TTC549 (cell line): ENCODE results near the gene KIAA1671.
"Not testable (repeated sequence)": the region's sequence is repeated elsewhere in the genome, so short reads cannot be mapped to it uniquely, and the experiment has no call there.

Source experiments
- FAIRE-seq: peaks from 2 replicates; lab custom pipeline; 2012; peaks lifted over from hg19 to GRCh38; lab: Jason Lieb, UNC

The KIAA1671 gene

DNA sequence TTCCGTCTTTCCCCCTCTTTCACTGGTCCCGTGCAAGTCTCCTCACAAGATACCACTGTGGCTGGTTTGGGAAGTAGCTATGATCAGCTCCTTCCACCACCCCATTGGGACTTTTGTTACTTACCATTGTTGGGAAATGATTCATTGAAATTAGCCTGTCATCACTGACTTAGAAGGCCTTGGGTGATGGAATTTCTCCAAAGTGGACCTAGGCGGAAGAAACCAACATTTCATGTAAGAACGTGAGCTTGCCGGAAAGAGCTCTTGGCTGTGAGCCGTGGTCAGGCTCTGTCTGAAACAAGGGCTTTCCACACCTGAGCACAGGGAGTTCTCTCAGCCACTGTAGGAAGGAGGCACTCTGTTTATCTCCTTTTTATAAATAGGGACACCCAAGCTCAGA lies 223.7 kb downstream of the KIAA1671 start:
- no peak for FAIRE-seq

DNA sequence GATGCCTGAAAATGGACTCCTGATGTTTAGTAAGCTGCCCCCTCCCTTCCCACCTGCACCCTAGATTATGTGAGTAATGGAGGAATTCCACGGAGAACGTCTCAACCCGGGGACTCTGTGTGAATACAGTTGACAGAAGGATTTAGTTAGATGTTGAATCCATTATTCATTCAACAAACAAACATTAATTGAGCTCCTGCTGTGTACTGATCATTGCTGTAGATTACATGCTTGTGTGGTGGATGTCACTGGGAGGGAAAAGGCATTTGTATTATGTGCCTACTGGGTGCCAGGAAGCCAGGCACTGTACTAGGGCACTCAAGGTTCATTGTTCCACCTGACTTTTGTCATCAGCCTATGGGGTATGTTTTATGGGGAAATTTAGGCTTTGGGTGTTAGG lies 224.3 kb downstream of the KIAA1671 start:
- FAIRE-seq: no peak

DNA sequence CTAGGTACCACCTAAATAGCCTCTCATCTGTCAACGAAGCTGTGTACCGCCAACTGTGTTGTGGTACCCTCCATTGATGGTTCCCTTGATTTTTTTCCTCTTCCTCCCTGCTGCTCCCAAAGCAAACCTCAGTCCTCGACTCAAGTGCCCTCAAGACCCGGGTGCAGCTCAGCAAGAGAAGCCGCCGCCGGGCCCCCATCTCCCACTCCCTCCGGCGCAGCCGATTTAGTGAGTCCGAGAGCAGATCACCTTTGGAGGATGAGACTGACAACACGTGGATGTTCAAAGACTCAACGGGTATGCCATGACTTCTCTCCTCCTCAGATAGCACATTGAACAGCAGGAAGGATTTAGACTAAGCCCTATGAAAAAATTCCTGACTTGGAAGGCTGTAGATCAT lies 224.7 kb downstream of the KIAA1671 start:
- no peak for FAIRE-seq

DNA sequence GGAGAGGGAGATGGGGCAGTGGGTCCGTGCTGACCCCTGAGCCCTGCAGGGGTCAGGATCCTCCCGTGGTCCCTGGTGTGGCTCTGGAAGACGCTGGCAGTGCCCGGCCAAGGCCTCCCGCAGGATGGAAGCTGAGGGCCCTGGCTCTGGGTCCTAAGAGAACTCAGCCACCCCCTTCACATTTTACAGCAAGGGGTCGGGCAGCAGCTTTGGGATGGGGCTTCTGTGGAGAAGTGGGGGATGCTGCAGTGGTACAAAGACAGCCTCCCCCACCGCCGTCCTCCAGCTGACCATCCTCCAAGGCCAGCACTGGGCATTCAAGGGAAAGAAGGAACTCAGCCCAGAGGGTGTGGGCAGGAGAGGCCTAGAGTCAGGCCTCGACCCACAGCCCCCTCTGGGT lies 225.4 kb downstream of the KIAA1671 start:
- FAIRE-seq: no peak

DNA sequence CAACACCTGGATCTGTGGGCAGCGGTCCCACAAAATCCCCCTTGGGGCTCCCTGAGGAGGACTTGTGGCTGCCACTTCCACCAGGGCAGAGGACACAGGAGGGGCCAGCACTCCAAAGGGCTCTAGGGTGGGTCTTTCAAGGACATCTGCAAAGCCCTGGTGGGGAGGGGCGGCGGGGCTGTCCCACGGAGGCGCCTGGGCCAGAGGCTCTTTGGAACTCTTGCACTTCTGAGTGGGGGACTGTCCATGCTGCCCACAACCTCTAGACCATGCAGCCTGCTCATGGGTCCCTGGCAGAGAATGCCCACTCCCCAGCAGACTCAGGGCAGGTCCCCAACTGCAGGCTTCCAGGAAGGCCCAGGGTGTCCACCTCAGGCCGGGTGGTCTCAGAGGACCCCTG lies 225.8 kb downstream of the KIAA1671 start:
- FAIRE-seq: not testable (repeated sequence)

DNA sequence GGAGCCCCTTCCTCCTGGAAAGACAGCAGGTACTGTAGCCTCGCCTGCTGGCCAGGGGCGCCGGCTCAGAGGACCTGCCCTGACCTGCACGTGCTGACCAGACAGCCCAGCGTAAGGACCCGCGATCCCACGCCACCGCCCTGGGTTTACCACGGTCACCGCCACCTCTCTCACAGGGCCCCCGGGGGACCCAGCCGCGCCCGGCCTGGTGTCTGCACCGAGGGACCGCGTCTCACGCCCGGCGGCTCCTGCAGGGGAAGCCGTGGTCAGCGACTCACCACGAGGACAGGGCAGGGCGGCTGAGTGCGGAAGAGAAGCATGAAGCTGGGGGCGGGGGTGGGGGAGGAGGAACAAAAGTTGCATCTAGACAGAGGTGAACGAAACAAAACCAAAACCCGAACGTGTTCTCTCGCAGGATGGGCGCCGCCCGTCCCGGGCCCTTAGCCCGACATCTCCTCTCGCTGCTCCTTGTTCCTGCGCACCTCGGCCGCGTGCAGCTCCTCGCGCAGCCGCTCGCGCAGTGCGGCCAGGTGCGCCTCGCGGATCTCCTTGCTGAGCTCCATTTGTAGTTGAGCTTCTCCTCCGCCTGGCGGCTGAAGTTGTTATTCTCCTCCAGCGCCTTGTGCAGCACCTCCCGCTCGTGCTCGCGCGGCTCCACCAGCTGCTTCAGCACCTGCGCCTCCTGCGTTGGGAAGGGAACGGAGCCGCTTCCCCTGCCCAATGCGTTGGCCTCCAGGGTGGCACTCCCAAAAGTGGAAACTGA lies 226.5 kb downstream of the KIAA1671 start:
- FAIRE-seq: not testable (repeated sequence)

DNA sequence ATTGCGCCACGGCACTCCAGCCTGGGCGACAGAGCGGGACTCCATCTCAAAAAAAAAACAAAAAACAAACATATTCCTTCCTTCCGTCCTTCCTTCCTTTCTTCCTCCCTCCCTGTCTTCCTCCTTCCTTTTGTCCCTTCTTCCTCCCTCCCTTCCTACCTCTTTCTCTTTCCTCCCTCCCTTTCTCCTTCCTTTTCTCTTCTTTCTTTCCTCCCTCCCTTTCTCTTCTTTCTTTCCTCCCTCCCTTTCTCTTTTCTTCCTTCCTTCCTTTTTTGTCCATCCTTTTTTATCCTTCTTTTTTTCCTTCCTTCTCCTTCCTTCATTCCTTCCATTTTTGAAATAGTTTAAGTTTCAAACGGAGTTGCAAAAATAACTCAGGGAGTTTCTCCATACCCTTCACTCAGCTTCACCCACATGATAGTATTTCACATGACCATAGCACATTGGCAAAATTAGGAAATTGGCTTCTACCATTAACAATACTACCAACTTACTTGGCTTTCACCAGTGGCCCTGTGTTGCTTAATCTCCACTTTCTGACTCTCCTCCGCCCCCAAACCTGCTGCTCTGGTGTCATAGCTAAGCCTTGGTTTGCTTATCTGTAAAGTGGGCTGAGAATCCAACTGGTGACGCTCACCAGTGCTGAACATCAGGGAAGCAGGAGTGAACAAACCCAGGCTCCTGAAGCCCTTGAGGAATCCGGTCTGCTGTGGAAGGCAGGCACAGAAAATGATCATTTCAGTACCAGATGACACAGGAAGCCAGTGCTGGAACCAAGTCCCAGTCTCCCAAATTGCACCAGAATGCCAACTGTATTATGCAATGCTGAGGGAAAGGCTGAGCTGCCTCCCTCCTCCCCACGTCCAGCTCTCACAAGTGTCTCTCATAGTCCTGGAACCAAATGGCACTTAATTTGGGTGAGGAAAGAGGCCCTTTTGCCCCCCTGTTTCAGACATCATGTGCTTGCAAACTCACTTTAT lies 229.9 kb downstream of the KIAA1671 start:
- FAIRE-seq: no peak

DNA sequence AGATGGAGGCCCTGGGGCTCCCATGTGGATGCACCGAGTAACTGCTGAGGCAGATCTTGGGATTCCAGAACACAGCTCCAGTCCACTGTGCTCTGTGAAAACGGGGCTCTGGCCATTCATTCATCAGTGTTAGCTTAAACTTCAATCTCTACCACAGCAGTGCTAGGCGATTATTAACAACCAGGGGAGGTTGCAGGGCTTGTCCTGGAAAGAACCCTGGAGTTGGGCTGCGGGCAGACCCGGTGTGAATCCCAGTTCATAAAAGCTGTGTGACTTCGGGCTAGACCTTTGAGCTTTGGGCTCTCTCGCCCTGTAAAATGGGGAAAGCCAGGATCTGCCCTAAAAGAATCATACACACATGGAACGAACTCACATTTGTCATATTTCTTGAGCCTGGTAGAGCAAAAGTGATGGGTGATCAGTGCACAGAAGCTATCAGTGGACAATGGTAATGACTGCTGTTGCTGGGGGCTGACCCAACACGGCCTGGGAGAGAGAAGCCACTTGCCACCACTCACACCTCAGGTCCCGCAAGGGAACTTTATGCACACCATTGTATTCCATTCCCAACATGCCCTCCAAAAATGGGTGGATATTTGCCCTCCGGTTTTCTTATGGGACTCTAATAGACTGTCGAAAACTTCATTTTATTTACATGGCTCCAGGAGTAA lies 231.6 kb downstream of the KIAA1671 start:
- no peak for FAIRE-seq

DNA sequence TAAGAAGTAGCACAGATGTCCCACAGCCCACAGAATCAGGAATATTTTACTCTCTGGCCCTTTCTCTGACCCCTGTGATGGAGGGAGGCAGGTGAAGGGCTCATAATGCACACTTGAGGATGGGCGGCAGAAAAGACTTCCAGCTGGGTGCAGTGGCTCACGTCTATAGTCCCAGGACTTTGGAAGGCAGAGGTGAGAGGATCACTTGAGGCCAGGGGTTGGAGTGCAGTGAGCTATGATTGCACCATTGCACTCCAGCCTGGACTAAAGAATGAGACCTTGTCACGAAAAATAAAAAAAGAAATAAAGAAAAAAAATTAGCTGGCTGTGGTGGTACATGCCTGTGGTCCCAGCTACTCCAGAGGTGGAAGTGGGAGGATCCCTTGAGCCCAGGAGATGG lies 233.6 kb downstream of the KIAA1671 start:
- FAIRE-seq: no peak

DNA sequence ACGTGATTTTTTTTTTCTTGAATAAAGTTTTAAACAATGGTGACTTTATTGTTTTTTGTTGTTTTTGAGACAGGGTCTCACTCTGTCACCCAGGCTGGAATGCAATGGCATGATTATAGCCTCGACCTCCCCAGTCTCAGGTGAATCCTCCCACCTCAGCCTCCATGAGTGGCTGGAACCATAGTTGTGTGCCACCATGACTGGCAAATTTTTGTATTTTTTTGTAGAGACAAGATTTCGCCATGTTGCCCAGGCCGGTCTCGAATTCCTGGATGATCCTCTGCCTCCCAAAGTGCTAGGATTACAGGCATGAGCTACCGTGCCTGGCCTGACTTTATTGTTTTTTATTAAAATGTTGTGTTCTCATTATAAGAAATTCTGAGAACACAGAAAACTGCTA lies 235.0 kb downstream of the KIAA1671 start:
- no peak for FAIRE-seq

DNA sequence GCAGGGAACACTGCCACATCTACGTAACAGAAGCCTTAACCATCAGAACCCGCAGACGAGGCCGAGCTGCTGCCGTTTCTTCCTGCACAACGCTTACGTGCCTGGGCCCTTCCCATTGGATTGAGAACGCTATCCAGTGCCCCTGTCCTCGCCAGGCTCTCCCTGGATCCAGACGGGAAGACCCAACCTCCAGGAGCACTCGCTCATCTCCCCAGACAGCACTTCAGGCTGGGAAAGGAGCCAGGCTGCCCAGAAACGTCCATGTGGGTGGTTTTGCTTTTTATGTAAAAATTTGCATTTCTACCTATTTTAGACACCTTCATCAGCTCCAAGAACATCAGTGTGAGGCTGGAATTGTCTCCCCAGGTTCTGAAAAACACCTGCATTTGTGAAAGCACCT lies 239.9 kb downstream of the KIAA1671 start:
- no peak for FAIRE-seq

DNA sequence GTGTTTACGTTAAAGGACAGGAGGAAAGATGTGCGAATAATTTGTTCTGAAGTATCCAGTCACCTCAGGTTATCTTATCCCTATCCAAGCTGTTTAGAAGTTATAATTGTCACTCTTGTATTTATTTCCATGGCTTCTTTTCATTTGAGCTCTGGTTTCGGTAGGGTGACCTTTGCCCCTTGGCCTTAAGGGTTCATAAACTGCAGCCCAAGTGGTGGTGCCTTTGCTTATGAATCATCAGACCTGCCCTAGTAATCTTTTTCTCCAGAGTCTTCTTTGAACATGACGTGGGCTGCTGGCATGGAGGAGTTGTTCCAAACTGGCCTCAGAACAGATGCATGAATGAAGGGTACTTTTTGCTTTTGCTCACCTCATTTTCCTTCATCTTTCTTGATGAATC lies 240.6 kb downstream of the KIAA1671 start:
- no peak for FAIRE-seq

DNA sequence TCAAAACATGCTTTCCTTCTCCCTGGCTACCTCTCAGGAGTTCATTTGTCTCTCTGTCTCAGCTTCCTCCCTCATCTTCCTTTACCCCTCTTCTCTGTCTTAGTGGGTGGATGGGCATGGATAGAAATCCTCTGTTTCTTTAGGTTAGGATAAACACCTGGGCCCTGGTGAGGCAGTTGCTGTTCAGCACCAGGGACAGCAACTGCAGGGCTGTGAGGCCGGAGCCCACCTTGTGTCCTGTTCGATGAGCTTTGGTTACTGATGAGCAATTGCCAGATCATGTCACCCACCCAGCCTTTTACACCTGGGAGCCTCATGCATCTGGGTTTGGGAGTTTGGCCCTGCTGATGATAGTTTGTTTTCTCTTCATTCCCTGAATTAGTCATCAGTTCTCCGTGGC lies 241.0 kb downstream of the KIAA1671 start:
- no peak for FAIRE-seq

DNA sequence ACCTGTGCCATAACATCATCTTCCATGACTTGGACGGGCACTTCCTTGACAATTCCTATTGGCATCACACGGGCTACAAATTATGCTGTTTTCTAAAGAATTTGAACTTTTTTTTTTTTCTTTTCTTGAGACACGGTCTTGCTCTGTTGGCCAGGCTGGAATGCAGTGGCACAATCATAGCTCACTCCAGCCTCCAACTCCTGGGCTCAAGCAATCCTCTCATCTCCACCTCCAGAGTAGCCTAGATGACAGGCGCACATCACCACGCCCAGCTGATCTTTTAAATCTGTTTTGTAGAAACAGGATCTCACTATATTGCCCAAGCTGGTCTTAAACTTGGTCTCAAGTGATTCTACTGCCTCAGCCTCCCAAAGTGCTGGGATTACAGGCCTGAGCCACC lies 243.8 kb downstream of the KIAA1671 start:
- no peak for FAIRE-seq

DNA sequence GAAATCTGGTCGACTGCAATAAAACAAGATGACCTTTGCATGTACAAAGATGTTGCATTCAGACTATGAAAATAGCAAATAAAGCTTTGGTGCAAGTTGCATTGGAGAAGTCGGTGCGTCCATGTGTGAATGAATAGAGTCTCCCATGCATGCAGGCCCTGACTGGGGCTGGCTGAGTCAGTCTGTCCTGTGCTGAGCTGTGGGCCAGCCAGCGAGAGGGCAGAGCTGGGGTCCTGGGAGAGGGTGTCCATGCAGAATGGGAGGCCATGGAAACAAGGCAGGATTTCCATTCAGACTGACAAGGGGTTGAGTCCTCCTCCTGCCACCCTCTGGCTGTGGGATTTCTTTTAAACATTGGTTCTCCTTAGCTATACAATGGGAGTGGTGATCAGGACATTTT lies 244.8 kb downstream of the KIAA1671 start:
- FAIRE-seq: no peak

DNA sequence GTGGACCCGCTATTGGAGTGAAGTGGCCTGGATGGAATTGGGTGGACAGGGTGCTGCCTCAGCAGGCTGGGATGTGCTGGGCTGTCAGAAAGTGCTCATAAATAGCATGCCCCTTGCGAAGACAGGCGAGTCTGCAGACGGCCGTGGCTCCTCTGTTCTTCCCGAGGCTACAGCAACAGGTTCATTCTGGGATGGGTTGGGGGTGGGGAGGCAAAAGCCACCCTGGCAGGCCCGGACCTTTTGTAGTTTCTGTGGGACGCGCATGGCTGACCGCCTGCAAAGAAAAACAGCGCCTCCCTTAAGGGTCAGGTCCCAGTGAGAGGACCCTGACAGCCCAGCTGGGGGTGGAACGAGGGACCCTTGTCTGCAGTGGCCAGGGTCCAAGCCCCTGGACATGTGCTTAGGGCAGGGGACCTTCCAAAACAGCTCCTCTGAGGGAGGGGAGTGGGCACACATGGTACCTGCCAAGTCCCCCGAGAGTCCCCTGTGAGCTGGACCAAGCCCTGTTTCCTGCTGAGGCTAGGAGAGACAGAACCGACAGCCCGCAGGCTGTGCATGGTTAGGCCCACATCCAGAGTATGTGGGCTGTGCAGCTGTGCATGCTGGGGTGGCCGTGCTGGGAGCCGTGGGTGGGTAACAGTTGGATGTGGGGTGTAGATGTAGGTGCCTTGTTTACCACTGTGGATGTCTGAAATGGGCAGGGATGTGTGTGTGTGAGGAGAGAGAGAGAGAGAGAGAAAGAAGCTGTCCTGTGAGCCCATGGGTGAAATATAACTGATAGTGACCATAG lies 247.4 kb downstream of the KIAA1671 start, which contains the start of gene CRYBB3:
Gene CRYBB3, plus strand, starts transcription at position 128 of the 790 bp plus-strand sequence. CDS start 1,539 bp downstream, outside the sequence.
- no peak for FAIRE-seq

DNA sequence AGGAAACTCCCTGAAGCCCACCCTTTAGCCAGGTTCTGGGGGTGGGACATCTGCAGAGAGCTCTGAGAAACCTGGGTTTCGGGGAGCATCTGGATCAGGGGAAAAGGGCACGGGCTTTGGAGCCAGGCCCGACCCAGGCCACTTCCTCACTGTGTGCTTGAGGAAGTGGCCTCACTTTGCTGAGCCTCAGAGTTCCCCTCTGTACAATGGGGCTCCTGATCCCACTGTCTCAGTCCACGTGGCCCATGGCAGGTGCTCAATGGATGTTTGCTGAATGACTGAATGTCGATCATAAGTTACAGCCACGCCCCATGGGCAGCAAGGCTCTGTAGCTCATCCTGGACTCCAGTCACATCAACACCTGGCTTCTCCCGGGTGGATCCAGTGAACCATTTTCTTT lies 248.5 kb downstream of the KIAA1671 start:
- no peak for FAIRE-seq

DNA sequence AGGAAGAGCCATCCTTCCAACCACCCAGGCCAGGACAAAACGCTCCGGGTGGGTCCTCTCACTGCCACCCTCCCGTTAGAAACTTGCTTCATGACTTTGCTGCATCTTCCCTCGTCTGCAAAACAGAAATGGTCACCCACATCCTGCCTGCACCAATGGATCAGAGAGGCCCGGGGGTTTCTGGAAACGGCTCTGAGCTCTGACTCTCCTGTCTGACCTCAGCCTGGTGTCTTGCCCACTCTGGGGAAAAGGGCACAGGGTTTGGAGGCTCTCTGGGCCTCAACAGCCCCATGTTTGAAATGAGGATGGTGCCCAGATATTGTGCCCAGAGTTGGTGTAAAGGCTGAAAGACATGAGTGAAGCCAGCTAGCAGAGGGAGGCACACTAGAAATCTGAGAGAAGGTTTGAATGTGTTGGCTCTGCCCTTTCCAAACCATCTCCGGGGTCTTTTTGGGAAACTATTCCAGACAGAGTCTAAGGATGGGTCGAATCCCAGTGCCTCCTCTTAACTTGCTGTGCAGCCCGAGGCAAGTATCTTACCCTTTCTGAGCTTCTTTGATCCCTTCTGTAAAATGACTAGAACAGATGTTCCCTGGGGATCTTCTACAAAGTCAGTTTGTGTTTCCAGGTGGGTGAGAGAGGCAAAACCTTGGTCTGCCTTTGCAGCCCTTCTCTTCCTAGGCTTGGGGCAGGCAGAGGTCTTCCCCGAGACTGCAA lies 249.2 kb downstream of the KIAA1671 start:
- FAIRE-seq: no peak

DNA sequence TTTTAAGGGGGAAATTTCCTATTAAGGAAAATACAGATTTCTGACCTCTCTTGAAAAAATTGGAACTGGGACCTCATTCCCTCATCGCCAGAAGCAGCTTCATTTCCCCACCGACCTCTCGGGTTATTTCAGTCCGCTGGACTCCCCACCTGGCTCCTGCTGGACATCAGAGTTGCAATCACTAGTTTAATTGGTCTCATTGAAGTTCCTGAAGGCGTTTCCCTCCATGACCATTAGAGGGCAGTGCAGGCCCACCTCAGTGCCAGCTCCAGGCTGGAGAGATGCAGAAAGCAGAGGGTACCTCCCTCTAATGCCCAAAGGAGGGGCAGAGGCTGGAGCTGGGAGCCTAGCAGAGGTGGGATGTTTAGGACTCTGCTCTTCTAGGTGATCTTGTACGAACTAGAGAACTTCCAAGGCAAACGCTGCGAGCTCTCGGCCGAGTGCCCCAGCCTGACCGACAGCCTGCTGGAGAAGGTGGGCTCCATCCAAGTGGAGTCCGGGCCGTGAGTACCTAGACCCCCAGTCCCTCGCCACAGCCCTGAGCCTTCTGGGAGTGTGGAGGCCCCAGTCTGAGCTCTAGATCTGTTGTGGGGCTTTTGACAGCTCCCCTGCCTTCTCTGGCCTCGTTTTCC lies 249.9 kb downstream of the KIAA1671 start:
- FAIRE-seq: no peak

DNA sequence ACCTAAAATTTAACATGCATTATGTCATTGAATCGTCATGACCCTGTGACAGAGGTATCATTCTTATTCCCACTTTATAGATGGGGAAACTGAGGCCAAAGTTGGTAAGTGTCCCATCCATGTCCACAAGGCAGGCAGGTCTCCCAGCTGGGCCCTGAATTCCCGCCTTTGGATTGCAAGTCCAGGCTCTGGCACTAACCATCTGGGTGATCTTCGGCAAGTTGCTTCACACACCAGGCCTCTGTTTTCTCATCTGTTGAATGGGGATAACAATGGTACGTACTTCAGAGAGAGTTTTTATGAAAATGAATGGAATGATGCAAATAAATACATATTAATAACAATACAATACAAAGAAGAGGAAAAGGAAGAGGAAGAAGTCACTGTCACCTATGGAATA lies 250.6 kb downstream of the KIAA1671 start:
- no peak for FAIRE-seq

DNA sequence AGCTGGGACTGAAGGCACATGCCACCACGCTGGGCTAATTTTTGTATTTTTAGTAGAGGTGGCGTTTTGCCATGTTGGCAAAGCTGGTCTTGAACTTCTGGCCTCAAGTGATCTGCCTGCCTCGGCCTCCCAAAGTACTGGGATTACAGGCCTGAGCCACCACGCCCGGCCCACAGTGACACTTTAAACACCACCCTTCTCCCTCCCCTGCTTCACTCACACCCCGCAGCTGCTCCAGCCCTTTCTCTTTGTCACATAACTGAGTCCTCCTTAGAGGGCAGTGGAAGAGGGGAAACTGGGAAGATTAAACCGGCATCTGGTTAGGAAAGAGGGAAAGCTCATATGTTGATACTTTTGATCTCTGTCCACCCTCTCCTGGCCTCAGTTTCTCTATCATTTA lies 252.0 kb downstream of the KIAA1671 start:
- FAIRE-seq: not testable (repeated sequence)
